Neural cell (in vitro differentiated cells): Measurements from ENCODE around the gene ACKR4. TPM values are rescaled to one million over a fixed set of nuclear protein-coding genes. Genes with fewer than 3 reads are reported as not detected.

Experiments used
- H2AFZ ChIP-seq: fragments of 200-600, 300-800 bp; sonication (generic), shearing (Covaris generic); 2 replicates; pipeline ENCODE4 v1.6.0; 2014; ENCODE audit warnings: low read depth, mild to moderate bottlenecking, antibody characterized with exemption, low read length, moderate library complexity
- H3F3A ChIP-seq: fragments of 200-600 bp; shearing (Covaris generic); 2 replicates; pipeline ENCODE4 v1.6.1; 2016; ENCODE audit warnings: mild to moderate bottlenecking, moderate library complexity, mixed read lengths, antibody characterized with exemption, low read length; ENCODE audit not compliant: insufficient read depth, poor library complexity, severe bottlenecking
- H3K27ac ChIP-seq: fragments of 200-600, 300-800 bp; sonication (generic), shearing (Covaris generic); 2 replicates; pipeline ENCODE4 v1.5.1; 2014; ENCODE audit warnings: mild to moderate bottlenecking, low read length, moderate library complexity
- H3K27me3 ChIP-seq: fragments of 300-800, 200-600 bp; sonication (generic), shearing (Covaris generic); 2 replicates; pipeline ENCODE4 v1.6.0; 2014; ENCODE audit warnings: mild to moderate bottlenecking, low read depth, low read length, moderate library complexity; ENCODE audit not compliant: insufficient read depth
- H3K36me3 ChIP-seq: fragments of 300-800, 200-600 bp; sonication (generic), shearing (Covaris generic); 2 replicates; pipeline ENCODE4 v1.5.1; 2014; ENCODE audit warnings: mild to moderate bottlenecking, antibody characterized with exemption, low read length, moderate library complexity; ENCODE audit not compliant: insufficient read depth
- H3K4me2 ChIP-seq: fragments of 300-800, 200-600 bp; sonication (generic), shearing (Covaris generic); 2 replicates; pipeline ENCODE4 v1.6.0; 2014; ENCODE audit warnings: mild to moderate bottlenecking, low read length
- H3K4me3 ChIP-seq: fragments of 300-800, 200-600 bp; sonication (generic), shearing (Covaris generic); 2 replicates; pipeline ENCODE4 v1.5.1; 2014; ENCODE audit warnings: mild to moderate bottlenecking, low read length, moderate library complexity
- H3K79me2 ChIP-seq: fragments of 200-600 bp; shearing (Covaris generic); replicated peaks from 2 replicates; pipeline ENCODE4 v1.6.0; 2014; ENCODE audit warnings: mild to moderate bottlenecking, low read length, moderate library complexity; ENCODE audit not compliant: insufficient read depth
- H3K9ac ChIP-seq: fragments of 300-800, 200-600 bp; sonication (generic), shearing (Covaris generic); 2 replicates; pipeline ENCODE4 v1.6.1; 2016; ENCODE audit warnings: mild to moderate bottlenecking, low read length, mixed read lengths
- H3K9me2 ChIP-seq: fragments of 200-600 bp; shearing (Covaris generic); 2 replicates; pipeline ENCODE4 v1.6.1; 2016; ENCODE audit warnings: mild to moderate bottlenecking, low read length, mixed read lengths; ENCODE audit not compliant: insufficient read depth
- H3K9me3 ChIP-seq: fragments of 200-600, 300-800 bp; sonication (generic), shearing (Covaris generic); 2 replicates; pipeline ENCODE4 v1.6.1; 2016; ENCODE audit warnings: mild to moderate bottlenecking, mixed run types, low read length, moderate library complexity, mixed read lengths
- H4K20me1 ChIP-seq: fragments of 200-600 bp; shearing (Covaris generic); 2 replicates; pipeline ENCODE4 v1.6.1; 2016; ENCODE audit warnings: mild to moderate bottlenecking, mixed run types; ENCODE audit not compliant: insufficient read depth
- EP300 ChIP-seq: fragments of 450-650 bp; conservative IDR thresholded peaks from 2 replicates; pipeline ENCODE4 v1.6.1; 2014; ENCODE audit warnings: antibody characterized with exemption, mild to moderate bottlenecking, moderate library complexity; ENCODE audit not compliant: poor library complexity, severe bottlenecking
- EZH2 ChIP-seq: fragments of 200-600, 300-800 bp; shearing (Covaris generic), sonication (generic); IDR thresholded peaks from 2 replicates; pipeline ENCODE4 v1.6.1; 2014; ENCODE audit warnings: antibody characterized with exemption, low read length, borderline replicate concordance, mild to moderate bottlenecking; ENCODE audit not compliant: insufficient read depth, poor library complexity, severe bottlenecking
- MXI1 ChIP-seq: fragments of 450-650 bp; conservative IDR thresholded peaks from 2 replicates; pipeline ENCODE4 v1.6.1; 2014; ENCODE audit warnings: antibody characterized with exemption, mild to moderate bottlenecking; ENCODE audit not compliant: poor library complexity, severe bottlenecking
- POLR2AphosphoS5 ChIP-seq: IDR thresholded peaks from 2 replicates; pipeline ENCODE4 v1.6.1; 2012
- RAD21 ChIP-seq: fragments of 450-650 bp; conservative IDR thresholded peaks from 2 replicates; pipeline ENCODE4 v1.6.1; 2014; ENCODE audit warnings: antibody characterized with exemption, mild to moderate bottlenecking, moderate library complexity
- REST ChIP-seq: IDR thresholded peaks from 2 replicates; pipeline ENCODE4 v1.6.1; 2012; ENCODE audit warnings: borderline replicate concordance
- SMC3 ChIP-seq: fragments of 450-650 bp; conservative IDR thresholded peaks from 2 replicates; pipeline ENCODE4 v1.6.1; 2014; ENCODE audit warnings: antibody characterized with exemption, mild to moderate bottlenecking, moderate library complexity; ENCODE audit not compliant: poor library complexity
- TAF1 ChIP-seq: IDR thresholded peaks from 2 replicates; pipeline ENCODE4 v1.6.1; 2012; ENCODE audit warnings: low read depth
- polyA minus RNA-seq: library from RNA; depleted of rRNA, polyadenylated mRNA; stranded (reverse); fragments of >200 nt; gene quantifications from 2 replicates; pipeline ENCODE4 v1.2.3, GENCODE V29; 2014
- polyA plus RNA-seq: library from polyadenylated mRNA; depleted of rRNA; stranded (reverse); fragments of >200 nt; gene quantifications from 2 replicates; pipeline ENCODE4 v1.2.3, GENCODE V29; 2014
- TF ChIP-seq, protein P1 (sequence below): fragments of 450-650 bp; IDR thresholded peaks from 2 replicates; pipeline ENCODE4 v1.5.1; 2014; ENCODE audit warnings: antibody characterized with exemption, mild to moderate bottlenecking, moderate library complexity; ENCODE audit not compliant: poor library complexity, severe bottlenecking

ACKR4 gene
- not detected in 2 replicates for polyA plus RNA-seq
- not detected in 2 replicates for polyA minus RNA-seq

- Histone ChIP-seq H3K4me2 (no peak within 1 kb of the TSS), H3K9me2 (no peaks in the 10 kb centered on the region), H3K27me3 (no peaks in the 10 kb centered on the region), H3K9ac (no peak within 1 kb of the TSS), H3K27ac (no peak within 1 kb of the TSS), H3K4me3 (no peak within 1 kb of the TSS), H2AFZ (no peak within 1 kb of the TSS), H4K20me1 (no peaks in the 10 kb centered on the region), H3K79me2 (no peaks in the 10 kb centered on the region), H3K9me3 (no peaks in the 10 kb centered on the region), H3K36me3 (peaks cover 4% of the 10 kb centered on the region), H3F3A (no peaks in the 10 kb centered on the region)
- no peak for TF ChIP-seq TAF1
- no peak for TF ChIP-seq POLR2AphosphoS5
- TF ChIP-seq SMC3: no peak
- TF ChIP-seq, protein P1, sequence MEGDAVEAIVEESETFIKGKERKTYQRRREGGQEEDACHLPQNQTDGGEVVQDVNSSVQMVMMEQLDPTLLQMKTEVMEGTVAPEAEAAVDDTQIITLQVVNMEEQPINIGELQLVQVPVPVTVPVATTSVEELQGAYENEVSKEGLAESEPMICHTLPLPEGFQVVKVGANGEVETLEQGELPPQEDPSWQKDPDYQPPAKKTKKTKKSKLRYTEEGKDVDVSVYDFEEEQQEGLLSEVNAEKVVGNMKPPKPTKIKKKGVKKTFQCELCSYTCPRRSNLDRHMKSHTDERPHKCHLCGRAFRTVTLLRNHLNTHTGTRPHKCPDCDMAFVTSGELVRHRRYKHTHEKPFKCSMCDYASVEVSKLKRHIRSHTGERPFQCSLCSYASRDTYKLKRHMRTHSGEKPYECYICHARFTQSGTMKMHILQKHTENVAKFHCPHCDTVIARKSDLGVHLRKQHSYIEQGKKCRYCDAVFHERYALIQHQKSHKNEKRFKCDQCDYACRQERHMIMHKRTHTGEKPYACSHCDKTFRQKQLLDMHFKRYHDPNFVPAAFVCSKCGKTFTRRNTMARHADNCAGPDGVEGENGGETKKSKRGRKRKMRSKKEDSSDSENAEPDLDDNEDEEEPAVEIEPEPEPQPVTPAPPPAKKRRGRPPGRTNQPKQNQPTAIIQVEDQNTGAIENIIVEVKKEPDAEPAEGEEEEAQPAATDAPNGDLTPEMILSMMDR: no peak
- TF ChIP-seq REST: no peak
- TF ChIP-seq MXI1: no peak
- TF ChIP-seq RAD21: no peak
Measured at GRCh38 chr3:132596816-132597433, at the start of gene ACKR4. Gene ACKR4 (plus strand): TSS chr3:132597270. CDS start chr3:132600398, 3,128 bp downstream.

- no peak overlapping the region for H2AFZ ChIP-seq
- no peaks in the 10 kb centered on the region for H3K79me2 ChIP-seq
- H3K4me3 ChIP-seq: no peak overlapping the region
- H4K20me1 ChIP-seq: no peaks in the 10 kb centered on the region
- H3K9ac ChIP-seq: no peak overlapping the region
- H3K9me2 ChIP-seq: no peaks in the 10 kb centered on the region
- H3K27ac ChIP-seq: no peak overlapping the region
- TF ChIP-seq RAD21 (no peak), EZH2 (no peak), EP300 (no peak), SMC3 (no peak), REST (no peak), TAF1 (no peak), MXI1 (no peak), POLR2AphosphoS5 (no peak)
- TF ChIP-seq, protein P1: no peak
- H3K36me3 ChIP-seq: no peaks in the 10 kb centered on the region
- no peaks in the 10 kb centered on the region for H3K27me3 ChIP-seq
- H3K9me3 ChIP-seq: no peaks in the 10 kb centered on the region
- no peaks in the 10 kb centered on the region for H3F3A ChIP-seq
- no peak overlapping the region for H3K4me2 ChIP-seq
Measured at GRCh38 chr3:132549169-132549568, 47.9 kb upstream of the ACKR4 start.
